H1 (cell line): ENCODE data around the gene RASAL1. TPM values are rescaled to one million over a fixed set of nuclear protein-coding genes. Genes with fewer than 3 reads are reported as not detected.
"Not testable (repeated sequence)": the region's sequence is repeated elsewhere in the genome, so short reads cannot be mapped to it uniquely, and the experiment has no call there.

Source experiments
- CTCF ChIA-PET: fragments of 300-600 bp; sonication (Branson Sonifier 250); formaldehyde crosslinking; loops from one replicate; lab custom pipeline; 2021; ENCODE audit not compliant: partially characterized antibody; lab: Charles Lee
- POLR2A ChIA-PET: fragments of 300-600 bp; sonication (Branson Sonifier 250); formaldehyde crosslinking; loops from one replicate; lab custom pipeline; 2021; ENCODE audit warnings: inconsistent platforms; ENCODE audit not compliant: partially characterized antibody; lab: Charles Lee
- DNase-seq, 2 experiments: peaks; one replicate each; pipeline versions ENCODE4 v3.0.0 to v3.0.0-alpha.2; 2010 to 2022; ENCODE audit warnings: low spot score in 2 of 2, low read depth in 1 of 2, mixed read lengths in 1 of 2
- FAIRE-seq: peaks from 2 replicates; lab custom pipeline; 2011; peaks lifted over from hg19 to GRCh38; lab: Jason Lieb, UNC
- H2AFZ ChIP-seq: 2 replicates; pipeline ENCODE4 v1.8.1; 2012; ENCODE audit warnings: low read length, inconsistent platforms
- H2AK5ac ChIP-seq: 2 replicates; pipeline ENCODE4 v1.6.1; 2013; ENCODE audit warnings: low read depth, low read length
- H2BK120ac ChIP-seq: replicated peaks from 2 replicates; pipeline ENCODE3; 2013; ENCODE audit warnings: low read depth, low read length, inconsistent platforms
- H2BK12ac ChIP-seq: 2 replicates; pipeline ENCODE4 v1.6.1; 2013; ENCODE audit warnings: low read depth, low read length
- H2BK15ac ChIP-seq: 2 replicates; pipeline ENCODE4 v1.6.1; 2013; ENCODE audit warnings: low read length
- H2BK20ac ChIP-seq: 2 replicates; pipeline ENCODE4 v1.6.1; 2013; ENCODE audit warnings: low read length
- H2BK5ac ChIP-seq: 2 replicates; pipeline ENCODE4 v1.6.1; 2013; ENCODE audit warnings: low read depth, low read length
- H3K14ac ChIP-seq: 2 replicates; pipeline ENCODE4 v1.6.1; 2013; ENCODE audit warnings: inconsistent platforms; ENCODE audit not compliant: insufficient read length
- H3K18ac ChIP-seq: 2 replicates; pipeline ENCODE4 v1.6.1; 2013; ENCODE audit warnings: low read length; ENCODE audit errors: extremely low read depth
- H3K23ac ChIP-seq: 2 replicates; pipeline ENCODE4 v1.6.1; 2013; ENCODE audit warnings: inconsistent platforms; ENCODE audit not compliant: insufficient read length
- H3K23me2 ChIP-seq: 2 replicates; pipeline ENCODE4 v1.6.1; 2013; ENCODE audit warnings: low read depth, low read length
- H3K27ac ChIP-seq: 2 replicates; pipeline ENCODE4 v1.6.1; 2011; ENCODE audit warnings: low read depth, low read length, inconsistent platforms
- H3K27me3 ChIP-seq, 4 experiments: replicated peaks in 1 of 4; 1 replicate in 1 of 4; 2 replicates in 3 of 4; pipeline versions ENCODE4 v1.6.1 to v1.8.1; 2011 to 2013; ENCODE audit warnings: low read length in 3 of 4, mild to moderate bottlenecking in 3 of 4, inconsistent platforms in 2 of 4, mixed read lengths in 2 of 4, moderate library complexity in 1 of 4; ENCODE audit not compliant: control insufficient read depth in 3 of 4, insufficient read depth in 3 of 4; ENCODE audit errors: extremely low read depth in 1 of 4
- H3K36me3 ChIP-seq, 4 experiments: 2 replicates each; pipeline versions ENCODE4 v1.6.1 to v1.8.1; 2011 to 2013; ENCODE audit warnings: mild to moderate bottlenecking in 4 of 4, low read length in 3 of 4, moderate library complexity in 2 of 4, control low read depth in 1 of 4, inconsistent platforms in 1 of 4; ENCODE audit not compliant: insufficient read depth in 4 of 4, control insufficient read depth in 2 of 4
- H3K4ac ChIP-seq: replicated peaks from 2 replicates; pipeline ENCODE3; 2013; ENCODE audit warnings: low read length, low read depth, mixed read lengths, inconsistent platforms; ENCODE audit not compliant: insufficient read length
- H3K4me1 ChIP-seq, 4 experiments: replicated peaks in 1 of 4; 1 replicate in 1 of 4; 2 replicates in 3 of 4; pipeline versions ENCODE4 v1.6.1 to v1.8.1; 2011 to 2013; ENCODE audit warnings: low read length in 3 of 4, inconsistent platforms in 2 of 4, mixed read lengths in 1 of 4; ENCODE audit not compliant: insufficient read depth in 4 of 4, control insufficient read depth in 3 of 4
- H3K4me2 ChIP-seq, 2 experiments: 2 replicates each; pipeline versions ENCODE4 v1.6.1 to v1.8.1; 2011 to 2013; ENCODE audit warnings: low read depth in 2 of 2, low read length in 2 of 2, control low read depth in 1 of 2, inconsistent platforms in 1 of 2, mild to moderate bottlenecking in 1 of 2; ENCODE audit not compliant: insufficient read depth in 1 of 2
- H3K4me3 ChIP-seq, 4 experiments: fragments of 200-600, 300-600 bp in 1 of 4; sonication (generic), shearing (Covaris generic), sonication (Bioruptor Twin) in 1 of 4; 2 replicates each; pipeline versions ENCODE4 v1.5.1 to v1.8.1; 2011 to 2016; ENCODE audit warnings: low read length in 4 of 4, low read depth in 3 of 4, control low read depth in 2 of 4, inconsistent platforms in 2 of 4, mild to moderate bottlenecking in 2 of 4, mixed read lengths in 1 of 4, moderate library complexity in 1 of 4; ENCODE audit not compliant: insufficient read depth in 2 of 4; ENCODE audit errors: extremely low read depth in 1 of 4
- H3K56ac ChIP-seq: replicated peaks from 2 replicates; pipeline ENCODE3; 2013; ENCODE audit warnings: low read depth, mild to moderate bottlenecking, mixed read lengths, low read length, inconsistent platforms; ENCODE audit not compliant: insufficient read length
- H3K79me1 ChIP-seq: 2 replicates; pipeline ENCODE4 v1.6.1; 2013; ENCODE audit warnings: low read depth, low read length, control low read depth
- H3K79me2 ChIP-seq, 2 experiments: 2 replicates each; pipeline versions ENCODE4 v1.6.1 to v1.8.1; 2012 to 2013; ENCODE audit warnings: low read length in 2 of 2, mild to moderate bottlenecking in 2 of 2, inconsistent platforms in 1 of 2; ENCODE audit not compliant: insufficient read depth in 2 of 2, control insufficient read depth in 1 of 2
- H3K9ac ChIP-seq, 4 experiments: replicated peaks in 1 of 4; 1 replicate in 1 of 4; 2 replicates in 3 of 4; pipeline versions ENCODE4 v1.6.1 to v1.8.1; 2011 to 2013; ENCODE audit warnings: low read depth in 3 of 4, low read length in 3 of 4, control low read depth in 2 of 4, mild to moderate bottlenecking in 2 of 4, moderate library complexity in 2 of 4, inconsistent platforms in 1 of 4; ENCODE audit errors: extremely low read depth in 1 of 4
- H3K9me3 ChIP-seq, 2 experiments: 2 replicates each; pipeline versions ENCODE4 v1.6.1 to v1.8.1; 2012 to 2013; ENCODE audit warnings: mild to moderate bottlenecking in 2 of 2, moderate library complexity in 2 of 2, control low read depth in 1 of 2, inconsistent platforms in 1 of 2, low read depth in 1 of 2, low read length in 1 of 2, mixed read lengths in 1 of 2; ENCODE audit not compliant: insufficient read depth in 2 of 2
- H4K20me1 ChIP-seq, 2 experiments: replicated peaks in 1 of 2; 2 replicates each; pipeline versions ENCODE3 to v1.8.1; 2011 to 2013; ENCODE audit warnings: inconsistent platforms in 2 of 2, low read length in 2 of 2, mild to moderate bottlenecking in 1 of 2; ENCODE audit not compliant: insufficient read depth in 2 of 2, control insufficient read depth in 1 of 2
- H4K5ac ChIP-seq: 2 replicates; pipeline ENCODE4 v1.6.1; 2013; ENCODE audit warnings: low read length, low read depth, mixed read lengths, inconsistent platforms; ENCODE audit not compliant: insufficient read length
- H4K8ac ChIP-seq: 2 replicates; pipeline ENCODE4 v1.8.0; 2013; ENCODE audit warnings: mild to moderate bottlenecking, moderate library complexity, low read length, inconsistent platforms; ENCODE audit not compliant: insufficient read depth; ENCODE audit errors: extremely low read depth
- H4K91ac ChIP-seq: replicated peaks from 2 replicates; pipeline ENCODE3; 2013; ENCODE audit warnings: low read length, mixed read lengths, inconsistent platforms; ENCODE audit not compliant: insufficient read length
- WGBS, 2 experiments: shearing (Covaris generic) in 1 of 2; methylation state at CpG; one replicate each; pipeline versions ENCODE4 v1.1.6 to v1.1.7; 2013 to 2015; ENCODE audit warnings: low lambda C conversion rate in 2 of 2, mixed read lengths in 2 of 2, inconsistent platforms in 1 of 2, low coverage in 1 of 2, missing lambda C conversion rate in 1 of 2; ENCODE audit not compliant: insufficient replicate concordance in 2 of 2, insufficient coverage in 1 of 2, insufficient read length in 1 of 2; ENCODE audit errors: extremely low coverage in 1 of 2, missing lambda C conversion rate in 1 of 2; 5-methylcytosine and 5-hydroxymethylcytosine counted together
- polyA plus RNA-seq, 7 experiments: library from polyadenylated mRNA; depleted of rRNA in 3 of 7; stranded (reverse) in 5 of 7; unstranded in 2 of 7; fragments of >200 nt in 5 of 7; fragments of 200-250 nt in 2 of 7; gene quantifications; 1 replicate in 5 of 7; 2 replicates in 1 of 7; 4 replicates in 1 of 7; pipeline versions ENCODE4 v1.2.1 to v1.2.3, GENCODE V29; 2011 to 2013; ENCODE audit warnings: missing spikeins in 2 of 7, mixed read lengths in 2 of 7
- total RNA-seq: library from RNA; stranded (reverse); fragmentation: NEBNext Ultra II Directional; extraction: Animal tissue kit (Norgen Biotek cat#: 25700); gene quantifications from 2 replicates; pipeline ENCODE4 v1.2.1, GENCODE V29; 2021

Gene RASAL1
- total and polyA plus RNA-seq, 2 of the 8 experiments (the other 6 are each of a cell fraction or from before 2014, with no cell fraction given), result 3.7 to 5.0 TPM

DNA sequence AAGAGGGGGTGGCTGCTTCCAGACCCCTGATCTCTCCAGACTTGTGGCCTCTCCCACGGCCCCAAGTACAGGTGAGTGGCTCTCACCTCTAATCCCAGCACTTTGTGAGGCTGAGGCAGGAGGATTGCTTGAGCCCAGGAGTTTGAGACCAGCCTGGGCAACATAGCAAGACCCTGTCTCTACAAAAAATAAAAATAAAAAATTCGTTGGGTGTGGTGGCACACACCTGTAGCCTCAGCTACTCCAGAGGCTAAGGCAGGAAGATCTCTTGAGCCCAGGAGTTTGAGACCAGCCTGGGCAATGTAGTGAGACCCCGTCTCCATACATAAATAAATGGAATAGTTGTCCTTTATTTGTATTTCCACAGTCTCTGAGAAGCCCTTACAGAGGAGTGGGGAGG is 6.2 kb upstream of the RASAL1 start:
- H4K8ac ChIP-seq, H3K23me2 ChIP-seq, H2BK15ac ChIP-seq, H4K5ac ChIP-seq, H3K4me1 ChIP-seq, H2AK5ac ChIP-seq, H3K27ac ChIP-seq, H3K79me1 ChIP-seq, H2AFZ ChIP-seq, H2BK20ac ChIP-seq, H4K20me1 ChIP-seq, H2BK12ac ChIP-seq, H3K9me3 ChIP-seq, H3K79me2 ChIP-seq, H3K4me3 ChIP-seq, H3K27me3 ChIP-seq, H3K56ac ChIP-seq, H4K91ac ChIP-seq, POLR2A ChIA-PET, H3K23ac ChIP-seq, H2BK120ac ChIP-seq, H3K36me3 ChIP-seq, H3K18ac ChIP-seq, H3K4me2 ChIP-seq, H3K14ac ChIP-seq, H2BK5ac ChIP-seq, H3K9ac ChIP-seq, H3K4ac ChIP-seq, DNase-seq, FAIRE-seq: not testable (repeated sequence)
- CTCF ChIA-PET, result interaction anchor here (0.7 to 1.8 kb wide), 3 partner anchors 11 to 93 kb away, joined by 3 to 4 read pairs (median 4); no protein-coding TSS in a partner anchor
- 94% methylated on average over 3 of the region's 3 CpGs; no CpG with 5 or more reads in 1 of the 2 experiments for WGBS, 2 experiments
